HG03064 (cell line): Measurements from ENCODE around the gene RGL3.
"Not testable (repeated sequence)": the region's sequence is repeated elsewhere in the genome, so short reads cannot be mapped to it uniquely, and the experiment has no call there.

Experiments
- ATAC-seq: cut with Tn5 transposase; IDR thresholded peaks from one replicate; pipeline ENCODE4 v1.9.1; 2021; ENCODE audit warnings: low read depth; ENCODE audit not compliant: unreplicated experiment

Gene RGL3

DNA sequence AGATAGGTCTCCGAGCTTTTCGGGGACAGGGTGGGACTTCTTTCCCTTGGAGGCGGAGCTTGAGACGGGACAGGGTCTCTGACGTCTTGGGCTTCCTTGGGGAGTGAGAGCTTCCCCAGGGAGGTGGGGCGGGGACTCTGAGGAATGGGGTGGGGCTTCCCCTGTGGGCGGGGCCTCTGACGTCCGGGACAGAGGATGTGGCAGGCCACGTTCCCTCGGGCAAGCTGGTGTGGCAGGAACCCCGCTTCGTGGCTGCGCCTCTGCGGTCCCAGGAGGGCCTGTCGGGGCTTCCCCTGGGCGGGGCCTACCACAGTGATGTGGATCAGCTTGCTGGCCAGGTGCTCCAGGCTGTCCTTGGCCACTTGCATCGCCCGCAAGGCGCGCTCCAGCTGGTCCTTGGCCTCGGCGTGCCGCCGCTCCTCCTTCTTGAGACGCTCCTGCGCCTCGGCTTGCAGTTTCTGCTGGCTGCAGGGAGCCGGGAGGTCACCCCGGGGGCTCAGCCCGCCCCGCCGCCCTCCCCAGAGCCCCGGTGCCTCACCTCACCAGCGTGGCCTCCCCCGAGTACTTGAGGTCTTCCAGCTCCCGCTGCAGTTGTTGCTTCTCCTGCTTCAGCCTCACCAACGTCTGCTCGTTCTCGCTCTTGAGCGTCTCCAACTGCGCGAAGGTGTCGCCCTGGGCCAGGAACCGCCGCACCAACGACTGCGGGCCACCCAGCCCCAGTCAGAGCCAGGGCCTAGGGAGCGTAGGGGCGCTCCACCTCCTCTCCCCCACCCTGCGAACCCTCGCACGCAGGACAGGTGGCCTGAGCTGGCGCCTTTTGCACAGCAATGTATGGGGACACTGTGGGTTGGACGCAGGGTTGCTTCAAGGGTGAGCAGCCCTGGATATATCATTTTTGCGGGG is 3.3 kb upstream of the RGL3 start:
- peak; percentile 64 for ATAC-seq

DNA sequence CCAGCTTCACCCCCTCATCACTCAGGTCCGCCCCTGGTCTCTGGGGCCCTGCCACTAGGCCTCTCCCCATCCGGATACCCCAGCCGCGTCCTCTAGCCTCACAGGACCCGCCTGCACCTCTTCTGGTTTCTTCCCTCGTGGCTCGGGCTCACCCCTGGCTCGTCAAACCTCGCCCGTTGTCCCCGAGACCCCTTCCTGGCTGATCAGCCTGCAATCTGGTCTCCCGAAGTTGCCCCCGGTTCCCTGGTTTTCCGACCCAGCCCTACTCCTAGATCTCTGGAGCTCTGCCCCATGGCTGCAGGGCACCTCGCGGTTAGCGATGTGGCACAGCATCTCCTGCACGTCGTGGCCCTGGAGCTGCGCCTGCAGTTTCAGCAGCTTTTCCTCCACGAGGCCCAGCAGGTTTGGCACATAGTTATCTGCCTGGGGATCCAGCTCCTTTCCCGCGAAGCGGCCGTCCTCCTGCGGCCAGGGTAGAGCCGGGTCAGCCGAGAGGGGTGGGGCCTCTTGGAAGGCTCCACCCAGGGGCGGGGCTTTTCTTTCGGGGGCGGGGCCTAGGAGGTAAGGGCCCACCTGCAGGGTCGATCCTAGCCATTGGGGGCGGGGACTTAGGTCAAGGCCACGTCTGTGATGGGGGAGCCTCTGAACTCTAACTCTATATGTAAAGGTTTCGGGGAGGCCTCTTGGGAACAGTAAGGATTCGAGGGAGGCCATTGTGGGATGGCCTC is 2.4 kb upstream of the RGL3 start:
- ATAC-seq, result no peak

DNA sequence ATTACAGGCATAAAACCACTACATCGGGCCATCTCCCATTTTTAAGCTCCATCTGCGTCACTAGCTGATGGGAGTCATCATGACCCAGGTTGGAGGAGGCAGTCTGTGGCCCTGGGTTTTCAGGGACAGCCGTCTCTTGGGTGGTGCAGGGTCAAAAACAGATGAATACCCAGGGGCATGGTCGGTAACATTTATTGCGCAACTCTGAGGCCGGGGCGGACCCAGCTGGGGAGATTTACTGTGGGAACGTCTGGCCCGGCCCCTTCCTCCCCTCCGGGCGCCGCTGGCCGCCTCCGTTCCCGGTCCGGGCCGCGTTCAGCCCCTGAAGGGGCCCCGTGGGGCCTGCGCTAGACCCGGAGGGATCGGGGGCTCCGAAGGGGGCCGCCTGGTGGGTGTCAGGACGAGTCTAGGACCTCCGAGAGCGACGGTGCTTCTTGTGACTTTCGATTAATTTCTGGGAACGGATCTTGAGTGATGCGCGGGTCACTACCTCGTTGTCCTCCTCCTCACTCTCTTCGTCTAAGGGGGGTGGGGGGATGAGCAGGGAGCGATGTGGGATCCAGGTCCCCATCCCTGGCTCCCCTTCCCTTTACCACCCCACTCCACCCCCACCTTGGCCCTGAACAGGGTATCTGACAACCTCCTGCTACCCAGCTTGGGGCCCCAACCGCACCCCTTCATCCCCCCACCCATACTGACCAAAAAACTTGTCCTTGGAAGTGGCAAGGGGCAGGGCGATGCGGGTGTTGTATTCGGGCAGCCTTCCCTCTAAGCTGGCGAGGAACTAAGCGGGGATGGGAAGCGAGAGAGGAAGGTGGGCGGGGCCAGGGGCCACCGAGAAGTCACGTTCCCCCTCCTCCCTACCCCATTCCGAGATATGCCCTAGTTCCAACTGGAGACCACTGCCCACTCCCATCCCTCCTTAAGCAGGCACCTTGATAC is 1.6 kb upstream of the RGL3 start:
- no peak for ATAC-seq

DNA sequence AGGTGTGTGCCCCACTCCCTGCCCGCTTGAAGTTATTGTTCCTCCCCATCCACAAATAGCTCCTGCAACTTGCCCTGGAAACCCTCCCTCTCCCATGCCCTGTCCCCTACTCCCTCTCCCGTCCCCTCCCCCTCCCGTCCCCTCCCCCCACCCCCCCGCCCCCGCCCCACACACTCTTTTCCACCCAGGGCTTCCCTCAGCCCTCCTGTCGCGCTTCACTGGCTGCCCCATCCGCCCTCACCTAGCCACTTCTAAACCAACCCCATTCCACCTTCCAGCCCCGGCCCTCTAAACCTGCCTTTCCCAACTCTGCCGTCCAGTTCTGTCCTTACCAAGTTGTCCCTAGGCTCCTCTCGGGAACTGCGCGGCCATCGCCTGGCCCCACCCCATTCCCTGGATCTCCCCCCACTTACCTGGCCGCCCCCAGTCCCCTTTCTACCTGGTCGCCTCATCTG is 993 bp downstream of the RGL3 start:
- no peak for ATAC-seq

DNA sequence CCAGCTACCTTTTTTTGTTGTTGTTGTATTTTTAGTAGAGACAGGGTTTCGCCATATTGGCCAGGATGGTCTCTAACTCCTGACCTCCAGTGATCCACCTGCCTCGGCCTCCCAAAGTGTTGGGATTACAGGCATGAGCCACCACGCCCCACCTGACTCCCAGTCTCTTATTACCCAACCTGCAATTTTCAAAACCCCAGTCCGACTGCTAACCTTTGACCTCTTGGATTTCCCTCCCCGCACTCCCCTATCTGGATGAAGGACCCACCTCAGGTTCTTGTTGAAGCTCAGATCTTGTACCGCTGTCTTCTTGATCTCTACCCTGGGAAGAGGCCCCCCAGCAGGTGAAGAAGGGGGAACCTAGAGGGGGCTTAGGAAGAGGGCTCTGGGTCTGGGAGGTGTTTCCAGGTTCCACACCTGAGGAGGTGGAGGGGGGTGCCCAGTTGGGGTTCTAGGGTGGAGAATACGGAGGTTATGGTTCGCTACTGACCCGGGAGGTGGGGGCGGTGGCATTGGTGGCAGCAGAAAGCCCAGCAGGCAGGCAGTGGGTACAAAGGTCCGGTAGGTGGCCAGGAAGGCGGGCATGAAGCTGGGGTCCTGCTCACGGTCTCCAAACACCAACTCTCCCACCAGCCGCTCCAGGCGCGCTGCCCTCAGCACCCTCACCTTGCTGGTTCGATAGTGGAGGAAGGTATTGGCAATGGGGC is 2.6 kb downstream of the RGL3 start:
- no peak for ATAC-seq

DNA sequence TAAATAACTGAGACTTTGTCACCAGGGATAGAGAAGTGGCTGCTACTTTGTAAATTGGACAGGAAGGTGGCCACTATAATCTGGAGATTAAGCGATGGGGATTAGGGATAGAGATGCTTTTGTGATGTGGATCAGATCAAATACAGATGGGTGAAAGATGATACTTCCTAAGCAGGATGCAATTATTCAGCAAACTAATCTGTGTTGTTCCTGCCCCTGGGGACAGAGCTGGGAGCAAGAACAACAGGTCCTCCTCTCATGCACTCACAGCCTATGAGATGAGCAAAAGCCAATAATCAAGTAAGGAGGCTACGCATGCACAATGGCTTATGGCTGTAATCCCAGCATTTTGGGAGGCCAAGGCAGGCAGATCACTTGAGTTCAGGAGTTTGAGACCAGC is 4.6 kb downstream of the RGL3 start:
- ATAC-seq, result no peak

DNA sequence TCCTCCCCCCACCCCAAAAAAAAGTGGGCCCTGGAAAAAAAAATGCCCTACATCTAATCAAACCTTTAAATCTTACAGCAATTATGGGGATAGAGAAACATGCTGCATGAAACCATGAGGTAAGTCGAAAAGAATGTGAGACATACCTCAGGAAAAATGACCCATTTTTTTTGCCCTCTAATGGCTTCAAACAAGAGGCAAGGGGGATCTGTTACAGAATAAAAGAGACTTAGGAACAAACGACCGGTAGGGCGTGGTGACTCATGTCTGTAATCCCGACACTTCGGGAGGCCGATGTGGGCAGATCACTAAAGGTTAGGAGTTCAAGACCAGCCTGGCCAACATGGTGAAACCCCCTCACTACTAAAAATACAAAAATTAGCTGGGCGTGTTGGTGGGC is 8.4 kb downstream of the RGL3 start:
- ATAC-seq, result no peak

DNA sequence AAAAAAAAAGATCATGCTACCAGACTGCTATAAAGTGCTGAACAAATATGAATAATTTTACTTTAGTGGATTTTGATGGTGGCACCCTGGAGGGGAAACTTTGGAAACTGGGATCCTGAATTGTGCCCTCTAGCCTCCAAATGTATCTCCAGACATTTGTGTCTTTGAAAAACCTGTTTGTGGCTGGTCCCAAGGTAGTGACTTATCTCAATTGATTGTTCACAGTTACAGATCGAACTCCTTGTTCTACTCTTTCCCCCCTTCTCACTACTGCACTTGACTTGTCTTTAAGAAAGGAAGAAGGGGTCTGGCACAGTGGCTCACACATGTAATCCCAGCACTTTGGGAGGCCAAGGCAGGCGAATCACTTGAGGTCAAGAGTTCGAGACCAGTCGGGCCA is 10.5 kb downstream of the RGL3 start:
- no peak for ATAC-seq

DNA sequence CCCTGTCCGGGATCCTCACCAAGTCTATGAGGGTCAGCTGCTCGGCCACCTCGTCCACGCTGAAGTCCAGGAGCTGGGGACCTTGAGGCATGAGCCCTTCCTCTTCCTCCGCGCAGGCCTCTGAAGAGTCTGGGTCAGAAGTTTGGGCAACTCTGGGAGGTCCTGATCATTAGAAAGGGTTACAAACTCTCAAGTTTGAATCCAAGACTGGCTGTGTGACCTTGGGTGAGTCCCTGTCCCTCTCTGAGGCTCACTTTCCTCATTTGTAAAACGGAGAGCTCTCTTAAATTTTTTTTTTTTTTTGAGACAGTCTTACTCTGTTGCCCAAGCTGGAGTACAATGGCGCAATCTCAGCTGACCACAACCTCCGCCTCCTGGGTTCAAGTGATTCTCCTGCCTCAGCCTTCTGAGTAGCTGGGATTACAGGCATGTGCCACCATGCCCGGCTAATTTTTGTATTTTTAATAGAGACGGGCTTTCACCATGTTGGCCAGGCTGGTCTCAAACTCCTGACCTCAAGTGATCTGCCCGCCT is 12.3 kb downstream of the RGL3 start:
- not testable (repeated sequence) for ATAC-seq

DNA sequence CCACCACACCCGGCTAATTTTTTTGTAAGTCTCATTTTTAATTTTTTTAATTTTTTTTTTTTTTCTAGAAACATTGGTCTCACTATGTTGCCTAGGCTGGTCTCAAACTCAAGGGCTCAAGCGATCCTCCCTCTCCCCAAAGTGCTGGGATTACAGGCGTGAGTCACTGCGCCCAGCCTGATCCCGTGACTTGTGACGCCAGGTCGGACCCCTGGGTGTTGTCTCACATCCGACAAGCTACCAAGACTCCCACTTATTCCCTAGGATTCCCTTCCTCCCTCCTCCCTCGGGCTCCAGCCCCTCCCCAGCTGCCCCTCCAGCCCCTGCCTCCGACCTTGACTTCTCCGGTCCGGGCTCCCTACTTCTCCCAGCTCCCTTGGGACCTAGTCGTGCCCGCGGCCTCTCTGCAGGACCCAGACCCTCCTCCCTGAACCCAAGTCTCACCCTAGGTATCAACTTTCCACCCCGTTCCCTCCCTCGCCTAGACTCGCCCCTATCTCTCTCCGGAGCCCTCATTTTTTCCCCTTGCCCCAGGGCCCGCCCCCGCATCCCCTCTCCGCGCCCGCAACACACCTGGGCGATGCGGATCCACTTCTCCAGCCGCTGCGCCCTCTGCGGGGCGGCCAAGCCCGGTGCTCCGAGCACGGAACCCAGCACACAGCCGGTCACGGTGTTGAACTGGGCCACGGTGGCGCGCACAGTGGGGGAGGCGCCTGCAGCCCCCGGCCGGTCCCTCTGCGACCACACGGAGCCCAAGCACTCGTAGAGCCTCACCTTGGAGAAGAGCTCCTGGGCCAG is 13.1 kb downstream of the RGL3 start:
- ATAC-seq, result no peak

DNA sequence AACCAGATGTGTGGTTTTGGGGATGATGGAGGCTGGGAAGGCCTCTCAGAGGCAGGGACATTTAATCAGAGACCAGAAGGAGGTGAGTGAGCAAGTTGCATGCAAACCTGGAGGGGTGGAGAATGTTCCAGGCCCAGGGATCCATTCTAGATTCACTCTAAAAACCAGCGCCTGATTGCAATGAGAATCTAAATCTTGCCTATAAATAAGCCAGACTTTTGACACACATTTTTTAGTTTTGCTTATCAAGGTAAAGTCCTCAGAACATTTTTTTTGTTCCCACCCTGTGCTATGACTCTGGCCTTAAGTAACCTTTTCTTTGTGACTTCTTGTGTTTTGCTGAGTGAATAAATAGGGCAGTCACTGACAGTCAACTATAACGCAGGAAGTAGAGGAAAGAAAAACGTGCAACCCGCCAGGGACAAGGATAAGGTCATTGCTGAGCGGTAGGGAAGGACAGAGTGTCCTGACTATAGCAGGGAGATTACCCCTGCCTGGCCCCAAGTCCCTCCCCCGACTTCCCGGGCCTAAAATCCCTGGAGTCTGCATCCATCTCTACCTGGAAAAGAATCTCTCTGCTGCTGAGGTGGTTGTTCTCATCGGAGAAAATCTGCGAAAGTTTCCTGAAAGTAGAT is 14.4 kb downstream of the RGL3 start:
- ATAC-seq, result no peak

DNA sequence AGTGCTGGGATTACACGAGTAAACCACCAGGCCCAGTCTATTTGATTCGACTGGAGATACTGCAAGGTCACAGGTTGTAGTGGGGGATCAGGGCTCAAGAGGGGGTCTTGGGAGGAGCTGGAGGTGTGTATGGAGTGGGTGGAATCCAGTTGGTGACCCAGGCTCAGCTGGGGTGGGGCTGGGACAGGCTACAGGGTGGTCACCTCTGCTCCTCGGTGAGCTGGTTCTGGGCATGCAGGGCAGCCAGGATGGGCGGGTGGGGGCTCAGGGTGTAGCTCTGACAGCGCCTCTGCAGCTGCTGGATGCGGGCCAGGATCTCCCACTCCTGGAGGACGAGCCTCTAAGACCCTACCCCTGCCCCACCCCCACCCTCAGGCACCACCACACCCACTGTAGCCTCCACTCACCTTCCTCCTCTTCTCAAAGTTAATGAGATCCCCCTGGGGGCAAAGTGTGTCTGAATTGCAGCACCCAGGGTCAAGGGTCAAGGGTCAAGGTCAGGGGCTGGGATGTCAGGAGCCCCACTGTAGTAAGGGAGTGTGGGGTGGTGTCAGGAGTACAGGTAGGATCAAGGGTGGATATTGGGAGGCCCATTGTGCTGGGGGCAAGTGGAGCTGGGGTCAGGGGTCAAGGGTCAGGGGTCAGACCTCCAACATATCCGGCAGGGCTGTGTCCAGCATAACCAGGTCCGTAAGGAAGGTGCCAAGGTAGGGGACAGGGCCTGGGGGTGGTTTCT is 17.1 kb downstream of the RGL3 start:
- ATAC-seq, result no peak

DNA sequence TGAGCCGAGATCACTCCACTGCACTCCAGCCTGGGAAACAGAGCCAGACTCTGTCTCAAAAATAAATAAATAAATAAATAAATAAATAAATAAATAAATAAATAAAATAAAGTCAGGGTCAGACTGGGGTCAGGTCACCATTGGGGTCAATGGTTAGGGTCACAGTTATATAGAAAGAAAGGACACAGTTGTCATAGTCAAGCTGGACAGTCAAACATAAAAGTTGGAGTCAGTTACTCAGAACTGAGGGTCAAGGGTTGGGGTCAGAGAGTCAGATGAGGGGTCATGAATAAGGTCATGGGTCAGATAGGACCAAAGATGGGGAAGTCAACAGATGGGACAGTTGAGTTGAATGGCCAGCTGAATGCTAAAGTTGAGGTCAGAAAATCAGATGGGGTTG is 18.3 kb downstream of the RGL3 start:
- no peak for ATAC-seq

DNA sequence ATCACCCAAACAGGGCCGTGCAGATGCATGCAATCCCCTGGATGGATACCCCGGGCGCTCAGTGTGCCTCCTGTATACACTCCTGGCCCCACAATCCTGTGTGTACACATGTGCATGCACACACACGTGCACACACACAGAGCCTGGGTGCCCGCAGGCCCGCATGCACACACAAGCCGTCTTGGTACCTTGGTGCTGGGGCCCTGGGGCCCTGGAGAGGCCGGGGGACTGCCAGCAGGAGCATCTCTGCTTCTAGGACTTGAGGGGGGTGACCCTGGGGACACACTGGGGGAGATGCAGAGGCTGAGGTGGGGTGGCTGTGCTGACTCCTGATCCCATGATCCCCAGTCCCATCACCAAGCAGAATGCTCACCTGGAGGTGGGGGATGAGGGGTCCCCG is 19.4 kb downstream of the RGL3 start:
- no peak for ATAC-seq

DNA sequence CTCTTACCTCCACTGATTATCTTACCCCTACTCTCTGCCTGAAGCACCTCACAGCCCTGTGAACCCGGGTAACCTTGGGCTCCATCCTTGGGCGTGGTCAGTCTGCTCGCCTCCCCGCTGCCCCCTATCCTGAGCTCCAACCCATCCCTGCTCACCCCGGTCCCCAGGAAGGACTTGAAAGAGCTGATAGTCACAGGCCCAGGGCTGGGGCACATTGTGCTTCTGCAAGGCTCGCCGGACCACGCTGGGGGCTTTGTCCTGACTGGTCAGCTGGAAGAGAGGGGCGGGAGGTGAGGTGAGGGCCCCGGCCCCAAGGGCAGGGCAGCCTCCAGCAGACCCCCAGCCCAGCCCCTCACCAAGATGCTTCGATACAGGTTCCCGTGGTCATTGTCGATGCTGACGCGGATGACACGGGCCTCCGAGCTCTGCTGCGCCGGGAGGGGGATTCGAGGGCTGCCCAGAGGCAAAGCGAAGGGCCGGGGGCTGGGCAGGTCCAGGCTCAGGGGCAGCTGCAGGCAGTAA is 22.0 kb downstream of the RGL3 start:
- no peak for ATAC-seq

DNA sequence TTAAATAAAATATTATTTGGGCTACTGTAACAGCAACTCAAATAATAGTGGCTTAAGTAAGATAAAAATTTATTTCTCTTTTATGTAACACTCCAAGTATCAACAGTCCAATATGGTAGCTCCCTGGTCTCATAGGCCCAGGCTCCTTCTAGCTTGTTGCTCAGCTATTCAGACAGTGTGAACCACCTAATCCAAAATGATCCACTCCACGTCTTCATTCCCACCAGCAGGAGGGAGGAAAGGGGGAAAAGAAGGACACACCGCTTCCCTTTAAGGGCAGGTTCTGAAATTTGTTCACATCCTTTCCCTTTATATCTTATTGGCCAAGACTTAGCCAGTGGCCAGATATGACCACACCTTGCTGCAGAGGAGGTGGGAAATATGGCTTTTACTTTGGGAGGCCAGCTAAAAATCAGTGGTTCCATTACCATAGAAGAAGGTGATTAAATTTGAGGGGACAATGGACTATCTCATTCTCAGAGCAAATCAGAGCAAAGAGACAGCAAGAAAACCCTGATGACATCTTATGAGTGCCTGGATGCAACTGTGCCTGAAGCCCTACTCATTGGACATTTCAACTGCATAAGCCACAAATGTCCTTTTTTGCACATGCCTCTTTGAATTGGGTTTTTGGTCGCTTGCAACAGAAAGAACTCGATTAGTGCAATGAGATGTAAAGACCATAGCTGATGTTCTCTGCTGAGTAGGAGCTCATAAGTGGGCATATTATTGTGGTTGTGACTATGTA is 28.0 kb downstream of the RGL3 start:
- ATAC-seq, result no peak

DNA sequence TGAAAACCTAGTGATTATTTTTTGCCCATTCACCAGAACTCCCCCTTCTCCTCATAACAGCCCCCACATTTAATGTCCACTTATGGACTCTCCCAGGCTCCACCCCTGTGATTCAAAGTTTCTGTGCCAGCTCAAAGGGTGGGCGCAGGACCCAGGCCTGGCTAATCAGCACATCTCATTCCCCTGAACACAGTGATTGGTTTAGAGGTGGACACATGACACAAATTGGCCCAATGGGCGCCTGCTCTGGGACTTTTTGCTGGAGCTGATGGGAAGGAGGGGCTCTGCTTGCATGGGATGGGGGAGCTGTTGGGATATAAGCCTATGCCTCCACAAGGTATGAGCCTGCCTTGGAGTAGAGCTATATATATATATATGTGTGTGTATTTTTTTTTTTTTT is 28.8 kb downstream of the RGL3 start:
- no peak for ATAC-seq
